H9 (cell line): ENCODE data around the gene PIANP. TPM values are rescaled to one million over a fixed set of nuclear protein-coding genes. Genes with fewer than 3 reads are reported as not detected.

Experiments
- DNase-seq: peaks from one replicate; pipeline ENCODE4 v3.0.0-alpha.2; 2017
- H2AFZ ChIP-seq: one replicate; pipeline ENCODE4 v1.6.1; 2013; ENCODE audit warnings: mild to moderate bottlenecking, low read length, control low read depth, moderate library complexity
- H2AK5ac ChIP-seq: 2 replicates; pipeline ENCODE4 v1.6.1; 2013; ENCODE audit warnings: low read length, control low read depth, mixed read lengths; ENCODE audit not compliant: insufficient read length
- H2BK120ac ChIP-seq: one replicate; pipeline ENCODE4 v1.6.1; 2013; ENCODE audit warnings: low read depth, mild to moderate bottlenecking, low read length, control low read depth, inconsistent platforms; ENCODE audit not compliant: poor library complexity, severe bottlenecking
- H2BK12ac ChIP-seq: 2 replicates; pipeline ENCODE4 v1.6.1; 2013; ENCODE audit warnings: low read length, control low read depth, mixed read lengths, low read depth; ENCODE audit not compliant: insufficient read length
- H2BK15ac ChIP-seq: 2 replicates; pipeline ENCODE4 v1.6.1; 2013; ENCODE audit warnings: low read depth, low read length, control low read depth
- H2BK20ac ChIP-seq: one replicate; pipeline ENCODE4 v1.6.1; 2013; ENCODE audit warnings: low read depth, mild to moderate bottlenecking, low read length, control low read depth, inconsistent platforms; ENCODE audit not compliant: poor library complexity, severe bottlenecking
- H2BK5ac ChIP-seq: 2 replicates; pipeline ENCODE4 v1.6.1; 2013; ENCODE audit warnings: low read length, control low read depth, mixed read lengths; ENCODE audit not compliant: insufficient read length
- H3K14ac ChIP-seq: 2 replicates; pipeline ENCODE4 v1.6.1; 2013; ENCODE audit warnings: low read length, control low read depth; ENCODE audit not compliant: insufficient read depth
- H3K18ac ChIP-seq: 2 replicates; pipeline ENCODE4 v1.6.1; 2013; ENCODE audit warnings: low read depth, mild to moderate bottlenecking, mixed read lengths, low read length, control low read depth; ENCODE audit not compliant: insufficient read length
- H3K23ac ChIP-seq: 2 replicates; pipeline ENCODE4 v1.6.1; 2013; ENCODE audit warnings: low read length, control low read depth, mixed read lengths, low read depth; ENCODE audit not compliant: insufficient read length
- H3K23me2 ChIP-seq: 2 replicates; pipeline ENCODE4 v1.6.1; 2013; ENCODE audit warnings: low read depth, mild to moderate bottlenecking, mixed read lengths, low read length, control low read depth; ENCODE audit not compliant: insufficient read length, poor library complexity, severe bottlenecking
- H3K27ac ChIP-seq: 2 replicates; pipeline ENCODE4 v1.5.1; 2013; ENCODE audit warnings: low read length, control low read depth, mixed read lengths, low read depth; ENCODE audit not compliant: insufficient read length
- H3K27me3 ChIP-seq: 2 replicates; pipeline ENCODE4 v1.6.1; 2013; ENCODE audit warnings: low read length, control low read depth, inconsistent platforms; ENCODE audit not compliant: insufficient read depth
- H3K4ac ChIP-seq: 2 replicates; pipeline ENCODE4 v1.6.1; 2013; ENCODE audit warnings: low read depth, mild to moderate bottlenecking, control low read depth, inconsistent platforms, low read length, moderate library complexity
- H3K4me1 ChIP-seq: 2 replicates; pipeline ENCODE4 v1.6.1; 2013; ENCODE audit warnings: low read length, control low read depth, inconsistent platforms; ENCODE audit not compliant: insufficient read depth
- H3K4me2 ChIP-seq: 2 replicates; pipeline ENCODE4 v1.6.1; 2013; ENCODE audit warnings: low read length, control low read depth, mixed read lengths; ENCODE audit not compliant: insufficient read length, insufficient read depth
- H3K56ac ChIP-seq: 2 replicates; pipeline ENCODE4 v1.6.1; 2013; ENCODE audit warnings: low read depth, mild to moderate bottlenecking, mixed read lengths, low read length, control low read depth; ENCODE audit not compliant: insufficient read length
- H3K79me1 ChIP-seq: 2 replicates; pipeline ENCODE4 v1.6.1; 2013; ENCODE audit warnings: low read depth, mild to moderate bottlenecking, moderate library complexity, low read length, control low read depth, inconsistent platforms; ENCODE audit not compliant: insufficient read depth, poor library complexity, severe bottlenecking
- H3K79me2 ChIP-seq: 2 replicates; pipeline ENCODE4 v1.6.1; 2013; ENCODE audit warnings: low read length, control low read depth, inconsistent platforms; ENCODE audit not compliant: insufficient read depth
- H3K9ac ChIP-seq: 2 replicates; pipeline ENCODE4 v1.6.1; 2013; ENCODE audit warnings: low read length, control low read depth, mixed read lengths; ENCODE audit not compliant: insufficient read length; ENCODE audit errors: extremely low read depth
- H3K9me3 ChIP-seq: one replicate; pipeline ENCODE4 v1.6.1; 2013; ENCODE audit warnings: low read depth, low read length, inconsistent platforms; ENCODE audit not compliant: control insufficient read depth
- H3T11ph ChIP-seq: one replicate; pipeline ENCODE4 v1.6.1; 2013; ENCODE audit warnings: mild to moderate bottlenecking, low read length, control low read depth, inconsistent platforms
- H4K20me1 ChIP-seq: one replicate; pipeline ENCODE4 v1.6.1; 2013; ENCODE audit not compliant: control insufficient read depth, insufficient read length, insufficient read depth
- H4K5ac ChIP-seq: 2 replicates; pipeline ENCODE4 v1.6.1; 2013; ENCODE audit warnings: low read depth, mild to moderate bottlenecking, mixed read lengths, low read length, control low read depth; ENCODE audit not compliant: insufficient read length
- H4K8ac ChIP-seq: replicated peaks from 2 replicates; pipeline ENCODE4 v1.6.1; 2013; ENCODE audit warnings: low read length, control low read depth, mixed read lengths, low read depth; ENCODE audit not compliant: insufficient read length
- H4K91ac ChIP-seq: 2 replicates; pipeline ENCODE4 v1.6.1; 2013; ENCODE audit warnings: low read depth, mild to moderate bottlenecking, moderate library complexity, mixed read lengths, low read length, control low read depth; ENCODE audit not compliant: insufficient read length
- H3K27ac Mint-ChIP-seq, 3 experiments: 2 replicates in 2 of 3; 3 replicates in 1 of 3; pipeline ENCODE4 v1.8.0; 2020 to 2021; ENCODE audit warnings: mixed read lengths in 3 of 3, mild to moderate bottlenecking in 1 of 3, moderate library complexity in 1 of 3
- H3K27me3 Mint-ChIP-seq: 2 replicates; pipeline ENCODE4 v1.8.0; 2021; ENCODE audit warnings: low read depth, mild to moderate bottlenecking, moderate library complexity, mixed read lengths
- H3K36me3 Mint-ChIP-seq, 3 experiments: 2 replicates in 2 of 3; 3 replicates in 1 of 3; pipeline ENCODE4 v1.8.0; 2020 to 2021; ENCODE audit warnings: low read depth in 3 of 3, mixed read lengths in 3 of 3; ENCODE audit not compliant: insufficient read depth in 1 of 3
- H3K4me1 Mint-ChIP-seq, 2 experiments: 2 replicates each; pipeline ENCODE4 v1.8.0; 2020; ENCODE audit warnings: mixed read lengths in 2 of 2
- H3K4me3 Mint-ChIP-seq, 2 experiments: 2 replicates in 1 of 2; 3 replicates in 1 of 2; pipeline ENCODE4 v1.8.0; 2020 to 2021; ENCODE audit warnings: mild to moderate bottlenecking in 2 of 2, mixed read lengths in 2 of 2, moderate library complexity in 1 of 2
- H3K9me3 Mint-ChIP-seq, 2 experiments: 2 replicates in 1 of 2; 3 replicates in 1 of 2; pipeline ENCODE4 v1.8.0; 2020; ENCODE audit warnings: mild to moderate bottlenecking in 2 of 2, mixed read lengths in 2 of 2, moderate library complexity in 1 of 2
- CTCF ChIP-seq: fragments of 200-600 bp; sonication (generic); conservative IDR thresholded peaks from 3 replicates; pipeline ENCODE4 v1.8.0; 2021; ENCODE audit warnings: antibody characterized with exemption, mild to moderate bottlenecking
- WGBS: extraction: QIAGEN DNeasy Blood & Tissue Kit; methylation state at CpG from one replicate; pipeline ENCODE4 v1.1.7; 2013; ENCODE audit warnings: missing lambda C conversion rate, low lambda C conversion rate, mixed read lengths; ENCODE audit not compliant: insufficient read length; ENCODE audit errors: extremely low coverage; 5-methylcytosine and 5-hydroxymethylcytosine counted together
- total RNA-seq: library from RNA; stranded (reverse); gene quantifications from 2 replicates; pipeline ENCODE4 v1.2.1, GENCODE V29; 2021

PIANP gene
- total RNA-seq, 1 experiment from 2014 or later = 6.6 TPM

GRCh38 chr12:6703631-6704030 lies 3.0 kb upstream of the PIANP start:
- no peak overlapping the region for H3K14ac ChIP-seq
- H2BK12ac ChIP-seq = no peak overlapping the region
- H2BK120ac ChIP-seq = no peak overlapping the region
- H3K27me3 ChIP-seq = peaks cover 3% of the 10 kb centered on the region; the same call in 1 of the 2 replicates
- no peak overlapping the region for H2BK15ac ChIP-seq
- H3T11ph ChIP-seq = no peak overlapping the region
- Mint-ChIP-seq H3K27me3 (peaks cover 62% of the 10 kb centered on the region), H3K4me3 (peak overlapping the region; percentile 21 to 38; a peak in 4 of 5 replicates), H3K9me3 (peaks cover 0 to 2% of the 10 kb centered on the region in 2 experiments; a peak in 3 of 5 replicates), H3K27ac (peak overlapping the region in 1 of 3 experiments; percentile 30; a peak in 1 of 7 replicates), H3K4me1 (peaks cover 15 to 19% of the 10 kb centered on the region in 2 experiments), H3K36me3 (peaks cover 0 to 4% (median 0%) of the 10 kb centered on the region in 3 experiments; a peak in 4 of 7 replicates)
- no CpG with 5 or more reads among the region's 10 CpGs for WGBS
- H4K91ac ChIP-seq = no peak overlapping the region
- no peak overlapping the region for H2AFZ ChIP-seq
- no peak overlapping the region for H2AK5ac ChIP-seq
- no peaks in the 10 kb centered on the region for H3K79me2 ChIP-seq
- peaks cover 3% of the 10 kb centered on the region; the same call in 1 of the 2 replicates for H3K4me1 ChIP-seq
- no peak overlapping the region for H3K4ac ChIP-seq
- DNase-seq = peak; percentile 83
- H3K23ac ChIP-seq = no peak overlapping the region
- H3K23me2 ChIP-seq = peaks cover 17% of the 10 kb centered on the region
- H3K79me1 ChIP-seq = no peaks in the 10 kb centered on the region
- peak; percentile 32; the same call in 2 of the 3 replicates for TF ChIP-seq CTCF
- no peaks in the 10 kb centered on the region for H4K20me1 ChIP-seq
- no peak overlapping the region for H2BK5ac ChIP-seq
- peak overlapping the region; percentile 9 for H3K4me2 ChIP-seq
- no peak overlapping the region for H3K27ac ChIP-seq
- no peak overlapping the region for H4K8ac ChIP-seq
- H3K18ac ChIP-seq = no peak overlapping the region
- H2BK20ac ChIP-seq = no peak overlapping the region
- no peak overlapping the region for H3K56ac ChIP-seq
- H3K9me3 ChIP-seq = no peaks in the 10 kb centered on the region
- H4K5ac ChIP-seq = no peak overlapping the region
- H3K9ac ChIP-seq = no peak overlapping the region
